HUES48 (cell line): ENCODE results near the gene CMTM3.

Experiments
- H3K27ac ChIP-seq: one replicate; pipeline ENCODE4 v1.7.0; 2013; ENCODE audit warnings: low read depth, low read length, inconsistent platforms
- H3K27me3 ChIP-seq: 2 replicates; pipeline ENCODE4 v1.6.1; 2013; ENCODE audit warnings: mild to moderate bottlenecking, low read length; ENCODE audit not compliant: control insufficient read depth, insufficient read depth
- H3K36me3 ChIP-seq: 2 replicates; pipeline ENCODE4 v1.6.1; 2013; ENCODE audit warnings: low read length; ENCODE audit not compliant: control insufficient read depth, insufficient read depth
- H3K4me1 ChIP-seq: 2 replicates; pipeline ENCODE4 v1.6.1; 2013; ENCODE audit warnings: mild to moderate bottlenecking, low read length; ENCODE audit not compliant: control insufficient read depth, insufficient read depth
- H3K4me3 ChIP-seq: 2 replicates; pipeline ENCODE4 v1.5.1; 2013; ENCODE audit warnings: mild to moderate bottlenecking, low read depth, low read length
- H3K9ac ChIP-seq: 2 replicates; pipeline ENCODE4 v1.6.1; 2013; ENCODE audit warnings: mild to moderate bottlenecking, low read depth, low read length, moderate library complexity
- H3K9me3 ChIP-seq: 2 replicates; pipeline ENCODE4 v1.6.1; 2013; ENCODE audit warnings: low read length; ENCODE audit not compliant: control insufficient read depth, insufficient read depth

The CMTM3 gene

DNA sequence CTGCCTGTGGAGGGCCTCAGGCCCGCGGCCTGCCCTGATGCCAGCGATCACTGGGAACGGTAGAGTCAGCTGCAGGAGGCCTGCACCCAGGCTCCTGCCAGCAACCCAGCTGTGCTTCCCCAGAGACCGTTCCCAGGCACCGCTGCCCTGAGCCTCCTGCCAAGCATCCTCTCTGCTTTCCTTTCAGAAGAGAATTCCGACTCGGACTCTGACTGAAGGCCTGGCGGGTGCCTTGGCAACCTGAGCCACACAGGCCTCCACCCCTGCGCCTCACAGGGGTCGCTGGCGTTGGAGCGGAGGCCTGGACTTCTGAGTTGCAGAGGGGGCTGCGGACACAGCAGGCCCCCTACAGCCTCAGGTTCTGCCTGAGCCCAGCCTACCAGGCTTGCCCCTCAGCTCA, 7.9 kb downstream of the CMTM3 start:
- Histone ChIP-seq H3K4me3 (no peak overlapping the region), H3K9ac (no peak overlapping the region), H3K9me3 (no peaks in the 10 kb centered on the region), H3K4me1 (peaks cover 30% of the 10 kb centered on the region), H3K27ac (no peak overlapping the region), H3K27me3 (no peaks in the 10 kb centered on the region), H3K36me3 (peaks cover 56% of the 10 kb centered on the region)

- Histone ChIP-seq H3K27ac (no peak overlapping the region), H3K36me3 (peaks cover 64% of the 10 kb centered on the region), H3K27me3 (no peaks in the 10 kb centered on the region), H3K9ac (no peak overlapping the region), H3K4me1 (peaks cover 29% of the 10 kb centered on the region), H3K4me3 (no peak overlapping the region), H3K9me3 (no peaks in the 10 kb centered on the region)
Measured at GRCh38 chr16:66614161-66614802, 9.8 kb downstream of the CMTM3 start.

- Histone ChIP-seq H3K27me3 (no peaks in the 10 kb centered on the region), H3K9me3 (no peaks in the 10 kb centered on the region), H3K4me3 (no peak overlapping the region), H3K9ac (no peak overlapping the region), H3K27ac (peak overlapping the region; percentile 86), H3K4me1 (peaks cover 33% of the 10 kb centered on the region), H3K36me3 (peaks cover 65% of the 10 kb centered on the region)
Measured at GRCh38 chr16:66616169-66616568, 11.7 kb downstream of the CMTM3 start.

GRCh38 chr16:66616592-66616991, 12.1 kb downstream of the CMTM3 start:
- Histone ChIP-seq H3K9ac (no peak overlapping the region), H3K36me3 (peaks cover 66% of the 10 kb centered on the region), H3K4me3 (no peak overlapping the region), H3K27ac (peak overlapping the region; percentile 86), H3K27me3 (no peaks in the 10 kb centered on the region), H3K9me3 (no peaks in the 10 kb centered on the region), H3K4me1 (peaks cover 33% of the 10 kb centered on the region)

- peaks cover 66% of the 10 kb centered on the region for H3K36me3 ChIP-seq
- H3K4me1 ChIP-seq = peaks cover 33% of the 10 kb centered on the region
- H3K9ac ChIP-seq = no peak overlapping the region
- H3K27ac ChIP-seq = peak overlapping the region; percentile 86
- no peaks in the 10 kb centered on the region for H3K9me3 ChIP-seq
- 0 out of 2 replicates have a peak overlapping the region, but pooled peaks have one; percentile 14 for H3K4me3 ChIP-seq
- H3K27me3 ChIP-seq = no peaks in the 10 kb centered on the region
Measured at GRCh38 chr16:66617010-66617434, 12.5 kb downstream of the CMTM3 start.

DNA sequence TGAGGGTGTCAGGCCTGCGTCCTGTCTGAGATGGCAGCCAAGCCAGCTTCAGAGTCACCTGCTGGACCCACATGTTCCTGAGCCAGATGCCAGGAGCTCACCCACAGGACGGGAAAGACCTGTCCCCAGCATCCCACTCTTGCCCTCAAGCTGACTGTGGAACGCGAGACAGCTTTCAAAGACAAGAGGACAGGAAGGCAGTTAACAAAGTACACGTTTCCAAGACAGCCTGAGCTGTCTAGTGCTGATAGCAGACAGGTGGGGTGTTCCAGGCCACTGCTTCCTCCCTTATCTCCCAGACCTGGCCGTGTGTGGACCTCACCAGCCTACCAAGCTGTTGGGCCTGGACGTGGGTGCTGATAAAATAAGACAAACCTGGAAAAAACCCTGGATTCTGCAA, 13.2 kb downstream of the CMTM3 start:
- Histone ChIP-seq H3K4me3 (no peak overlapping the region), H3K27ac (peak overlapping the region; percentile 12), H3K4me1 (peaks cover 33% of the 10 kb centered on the region), H3K9me3 (no peaks in the 10 kb centered on the region), H3K36me3 (peaks cover 65% of the 10 kb centered on the region), H3K27me3 (no peaks in the 10 kb centered on the region), H3K9ac (no peak overlapping the region)

DNA sequence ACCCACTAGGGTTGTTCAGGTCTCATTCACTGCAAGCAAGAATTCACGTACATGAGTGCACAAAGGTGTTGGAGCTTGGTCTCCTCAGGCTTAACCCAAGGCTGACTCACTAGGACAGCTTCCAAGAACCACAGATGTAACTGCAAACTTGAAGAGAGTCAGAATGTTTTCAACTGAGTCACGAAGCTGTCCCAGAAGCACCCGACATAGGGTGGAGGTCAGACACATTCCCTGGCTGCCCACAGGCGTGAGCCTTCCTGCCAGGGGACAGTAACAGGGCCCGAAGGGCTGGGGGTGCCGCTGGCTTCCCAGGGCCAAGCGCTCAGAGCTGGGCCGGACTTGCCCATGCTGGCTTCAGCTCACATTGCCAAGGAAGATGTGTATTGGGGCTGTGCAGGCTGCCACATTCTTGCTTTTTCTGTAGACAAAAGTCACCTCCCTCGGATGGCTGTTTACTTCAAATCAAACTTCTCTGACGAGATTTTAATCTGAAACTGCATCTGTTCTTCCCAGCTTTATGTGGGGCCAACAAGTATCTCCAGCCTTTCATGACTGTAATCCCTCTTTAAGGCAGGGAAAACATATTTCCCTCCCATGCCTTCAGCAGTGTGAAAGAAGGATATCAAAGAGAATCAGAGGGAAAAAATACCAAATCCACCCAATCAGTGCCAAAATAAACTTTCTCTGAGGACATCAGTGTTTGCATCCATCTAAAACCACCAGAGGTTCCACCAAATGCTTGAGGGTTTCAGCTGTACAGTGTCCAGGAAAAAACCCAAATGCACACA, 14.3 kb downstream of the CMTM3 start:
- Histone ChIP-seq H3K4me1 (peaks cover 33% of the 10 kb centered on the region), H3K9ac (no peak overlapping the region), H3K9me3 (no peaks in the 10 kb centered on the region), H3K4me3 (no peak overlapping the region), H3K27me3 (no peaks in the 10 kb centered on the region), H3K27ac (peak overlapping the region; percentile 3), H3K36me3 (peaks cover 62% of the 10 kb centered on the region)

DNA sequence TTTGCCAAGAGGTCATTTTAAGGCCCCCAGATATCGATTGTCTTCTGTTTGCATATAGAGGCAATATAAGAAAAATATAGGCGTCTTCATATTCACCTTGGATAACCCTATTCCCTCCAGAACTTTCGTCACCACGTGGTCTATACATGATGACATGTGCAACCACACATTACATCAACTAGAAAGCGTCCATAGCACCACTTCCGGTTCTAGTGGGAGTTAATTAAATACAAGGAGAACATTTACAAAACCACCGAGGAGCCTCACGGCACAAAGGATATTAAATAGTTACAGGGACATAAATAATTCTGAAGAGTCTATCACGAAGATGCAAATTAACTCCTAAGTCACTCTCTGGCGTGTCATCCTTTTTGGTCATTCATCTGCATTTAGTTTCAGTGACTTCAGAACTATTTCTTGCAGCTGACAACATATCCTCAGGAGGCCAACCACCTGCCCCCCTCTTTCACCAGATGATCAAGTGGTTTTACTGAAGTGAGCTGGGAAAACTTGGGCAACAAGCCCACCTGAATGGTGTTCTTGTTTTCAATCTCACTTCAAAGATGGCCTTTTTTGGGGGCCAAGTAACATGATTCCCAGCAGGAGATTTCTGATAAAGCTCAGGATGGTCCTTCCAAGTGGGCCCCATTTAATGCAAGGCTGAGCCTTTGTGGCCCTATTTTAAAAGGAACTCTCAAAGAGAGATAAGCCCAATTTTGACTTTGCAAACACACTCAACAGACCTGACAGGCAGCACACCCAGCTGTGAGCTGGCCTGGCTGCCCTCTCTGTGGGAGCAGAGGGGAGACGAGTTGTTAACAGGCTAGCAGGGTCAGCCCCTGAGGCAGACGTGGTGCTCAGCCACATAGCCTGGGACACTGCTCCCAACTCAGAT, 15.3 kb downstream of the CMTM3 start:
- H3K27ac ChIP-seq = peak overlapping the region; percentile 40
- no peak overlapping the region for H3K4me3 ChIP-seq
- no peaks in the 10 kb centered on the region for H3K27me3 ChIP-seq
- H3K4me1 ChIP-seq = peaks cover 36% of the 10 kb centered on the region
- no peaks in the 10 kb centered on the region for H3K9me3 ChIP-seq
- H3K9ac ChIP-seq = no peak overlapping the region
- H3K36me3 ChIP-seq = peaks cover 53% of the 10 kb centered on the region

GRCh38 chr16:66620429-66620795, 15.9 kb downstream of the CMTM3 start:
- no peak overlapping the region for H3K4me3 ChIP-seq
- no peaks in the 10 kb centered on the region for H3K9me3 ChIP-seq
- peaks cover 47% of the 10 kb centered on the region for H3K36me3 ChIP-seq
- H3K27me3 ChIP-seq = no peaks in the 10 kb centered on the region
- no peak overlapping the region for H3K9ac ChIP-seq
- peaks cover 34% of the 10 kb centered on the region for H3K4me1 ChIP-seq
- peak overlapping the region; percentile 40 for H3K27ac ChIP-seq

- H3K9me3 ChIP-seq = no peaks in the 10 kb centered on the region
Measured at GRCh38 chr16:66621973-66622372, 17.5 kb downstream of the CMTM3 start.

More at GRCh38 chr16:66621973-66622372, 17.5 kb downstream of the CMTM3 start:
- no peak overlapping the region for H3K27ac ChIP-seq
- no peaks in the 10 kb centered on the region for H3K27me3 ChIP-seq
- H3K4me1 ChIP-seq = peaks cover 20% of the 10 kb centered on the region
- H3K36me3 ChIP-seq = peaks cover 47% of the 10 kb centered on the region
- no peak overlapping the region for H3K4me3 ChIP-seq
- no peak overlapping the region for H3K9ac ChIP-seq
